T-cell (primary cell): ENCODE results near the gene TBX6. TPM values are rescaled to one million over a fixed set of nuclear protein-coding genes. Genes with fewer than 3 reads are reported as not detected.

Experiments used
- ATAC-seq, 4 experiments: fragments of 200-7000 bp in 3 of 4; fragments of 150-1000 bp in 1 of 4; cut with Tn5 transposase; replicated peaks in 1 of 4; 1 replicate in 3 of 4; 2 replicates in 1 of 4; pipeline ENCODE4 v1.10.0; 2021; ENCODE audit warnings: moderate library complexity in 3 of 4, mild to moderate bottlenecking in 2 of 4, moderate number of reproducible peaks in 1 of 4
- CTCF ChIA-PET, 2 donors: fragments of 300-600 bp; sonication (Branson Sonifier 250); formaldehyde crosslinking; loops; one replicate each; lab custom pipeline; 2022; ENCODE audit warnings: antibody characterized with exemption in 2 of 2; lab: Charles Lee
- POLR2A ChIA-PET, 2 donors: fragments of 300-600 bp; sonication (Branson Sonifier 250); formaldehyde crosslinking; loops; one replicate each; lab custom pipeline; 2022; ENCODE audit warnings: antibody characterized with exemption in 2 of 2; lab: Charles Lee
- DNase-seq, 35 experiments: peaks; one replicate each; pipeline versions ENCODE4 v3.0.0 to v3.0.0-alpha.2; 2013 to 2023
- H3K27ac ChIP-seq: one replicate; pipeline ENCODE4 v1.5.1; 2013; ENCODE audit warnings: low read length
- H3K27me3 ChIP-seq, 2 experiments: replicated peaks in 1 of 2; 1 replicate in 1 of 2; 2 replicates in 1 of 2; pipeline versions ENCODE4 v1.6.1 to v1.7.0; 2013; ENCODE audit warnings: low read length in 1 of 2, mixed read lengths in 1 of 2; ENCODE audit not compliant: control insufficient read depth in 2 of 2, insufficient read depth in 2 of 2; ENCODE audit errors: extremely low read depth in 1 of 2
- H3K36me3 ChIP-seq, 2 donors: 1 replicate in 1 of 2; 2 replicates in 1 of 2; pipeline versions ENCODE4 v1.6.1 to v1.7.0; 2013; ENCODE audit warnings: low read length in 1 of 2; ENCODE audit not compliant: control insufficient read depth in 2 of 2, insufficient read depth in 1 of 2; ENCODE audit errors: extremely low read depth in 1 of 2
- H3K4me1 ChIP-seq, 2 experiments: 1 replicate in 1 of 2; 2 replicates in 1 of 2; pipeline versions ENCODE4 v1.6.1 to v1.7.0; 2013; ENCODE audit warnings: low read length in 2 of 2, mixed read lengths in 1 of 2; ENCODE audit not compliant: insufficient read depth in 2 of 2, control insufficient read depth in 1 of 2; ENCODE audit errors: extremely low read depth in 1 of 2
- H3K4me3 ChIP-seq, 2 donors: 1 replicate in 1 of 2; 2 replicates in 1 of 2; pipeline versions ENCODE4 v1.5.1 to v1.7.0; 2013; ENCODE audit warnings: mild to moderate bottlenecking in 2 of 2, low read length in 1 of 2, moderate library complexity in 1 of 2; ENCODE audit not compliant: control insufficient read depth in 1 of 2; ENCODE audit errors: extremely low read depth in 1 of 2
- H3K9me3 ChIP-seq: 2 replicates; pipeline ENCODE4 v1.7.0; 2013
- H3K27ac Mint-ChIP-seq, 2 donors: one replicate each; pipeline ENCODE4 v1.8.0; 2020 to 2021; ENCODE audit warnings: mild to moderate bottlenecking in 2 of 2, mixed read lengths in 2 of 2
- H3K27me3 Mint-ChIP-seq, 2 donors: one replicate each; pipeline ENCODE4 v1.8.0; 2021 to 2022; ENCODE audit warnings: mixed read lengths in 2 of 2
- H3K36me3 Mint-ChIP-seq: one replicate; pipeline ENCODE4 v1.8.0; 2021; ENCODE audit warnings: mixed read lengths
- H3K4me1 Mint-ChIP-seq, 3 donors: one replicate each; pipeline ENCODE4 v1.8.0; 2020 to 2022; ENCODE audit warnings: mixed read lengths in 3 of 3, mild to moderate bottlenecking in 1 of 3
- H3K4me3 Mint-ChIP-seq, 3 donors: one replicate each; pipeline ENCODE4 v1.8.0; 2020 to 2022; ENCODE audit warnings: mild to moderate bottlenecking in 3 of 3, mixed read lengths in 3 of 3, moderate library complexity in 3 of 3
- H3K9me3 Mint-ChIP-seq, 3 donors: one replicate each; pipeline ENCODE4 v1.8.0; 2020 to 2022; ENCODE audit warnings: mixed read lengths in 3 of 3
- WGBS: methylation state at CpG from one replicate; pipeline ENCODE4 v1.1.5; 2013; ENCODE audit warnings: missing lambda C conversion rate; ENCODE audit not compliant: insufficient coverage; 5-methylcytosine and 5-hydroxymethylcytosine counted together
- total RNA-seq, 35 experiments: library from RNA in 6 of 35; stranded (reverse) in 6 of 35; fragments of 120-200 nt in 1 of 35; gene quantifications; one replicate each; pipeline versions ENCODE4 v1.2.1 to v1.2.4 and lab custom pipeline; 2013 to 2026

The TBX6 gene
- total RNA-seq, 5 donors from 2014 or later (not counting 1 experiment from before 2014, with no cell fraction given), result 1.4 to 2.0 (median 1.5) TPM

GRCh38 chr16:30060836-30061554, 30.7 kb downstream of the TBX6 start:
- no peaks in the 10 kb centered on the region for H3K9me3 ChIP-seq
- H3K27me3 ChIP-seq, result no peaks in the 10 kb centered on the region
- Mint-ChIP-seq H3K4me3 (no peak overlapping the region), H3K4me1 (peaks cover 7 to 9% (median 9%) of the 10 kb centered on the region in 3 donors), H3K27me3 (no peaks in the 10 kb centered on the region), H3K9me3 (no peaks in the 10 kb centered on the region), H3K27ac (no peak overlapping the region), H3K36me3 (no peaks in the 10 kb centered on the region)
- DNase-seq (no peak), ATAC-seq (no peak)
- no peak overlapping the region for H3K4me3 ChIP-seq
- 90% methylated on average over 2 of the region's 2 CpGs for WGBS
- POLR2A ChIA-PET, result interaction anchor here (0.6 kb wide), 3 partner anchors 22 to 501 kb away, joined by 8 to 18 read pairs (median 13); no protein-coding TSS in a partner anchor
- CTCF ChIA-PET, result interaction anchor here (0.7 kb wide), 2 partner anchors 398 to 540 kb away, joined by 3 read pairs; no protein-coding TSS in a partner anchor
- no peaks in the 10 kb centered on the region for H3K36me3 ChIP-seq
- peaks cover 3 to 18% of the 10 kb centered on the region in 2 experiments for H3K4me1 ChIP-seq
- H3K27ac ChIP-seq, result no peak overlapping the region

DNA sequence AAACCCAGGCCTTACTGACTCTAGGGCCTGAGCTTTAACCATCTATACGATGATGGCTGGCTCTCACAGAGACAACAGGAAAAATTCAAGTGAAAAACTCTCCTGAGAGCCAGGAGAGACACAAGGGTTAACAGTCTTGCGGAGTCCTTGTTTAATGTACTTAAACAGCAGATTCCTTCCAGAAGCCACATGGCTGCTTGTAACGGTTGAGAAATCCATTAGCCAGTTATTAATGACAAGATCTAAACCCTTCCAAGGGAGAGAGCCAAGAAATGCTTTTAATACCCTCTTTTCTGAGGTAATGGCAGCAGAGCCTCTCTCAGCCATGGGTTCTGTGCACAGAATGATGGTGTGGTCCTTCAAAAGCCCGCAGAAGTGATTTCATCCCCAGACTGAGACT, 31.4 kb downstream of the TBX6 start:
- ChIA-PET CTCF (no interaction called here), POLR2A (no interaction called here)
- Mint-ChIP-seq H3K9me3 (no peaks in the 10 kb centered on the region), H3K4me3 (no peak overlapping the region), H3K27me3 (no peaks in the 10 kb centered on the region), H3K27ac (no peak overlapping the region), H3K36me3 (no peaks in the 10 kb centered on the region), H3K4me1 (peaks cover 9 to 11% (median 10%) of the 10 kb centered on the region in 3 donors)
- no peaks in the 10 kb centered on the region for H3K9me3 ChIP-seq
- H3K4me3 ChIP-seq, result no peak overlapping the region
- no peaks in the 10 kb centered on the region for H3K36me3 ChIP-seq
- H3K27me3 ChIP-seq, result no peaks in the 10 kb centered on the region
- H3K4me1 ChIP-seq, result peaks cover 3 to 20% of the 10 kb centered on the region in 2 experiments
- WGBS, result 93% methylated on average over 3 of the region's 4 CpGs
- ATAC-seq, result no peak
- no peak overlapping the region for H3K27ac ChIP-seq
- no peak for DNase-seq

- Mint-ChIP-seq H3K36me3 (no peaks in the 10 kb centered on the region), H3K4me3 (peak overlapping the region; percentile 13 to 82 (median 43)), H3K9me3 (no peaks in the 10 kb centered on the region), H3K27ac (peak overlapping the region; percentile 72 to 81), H3K4me1 (peaks cover 18 to 28% (median 23%) of the 10 kb centered on the region in 3 donors), H3K27me3 (no peaks in the 10 kb centered on the region)
- H3K4me1 ChIP-seq, result peaks cover 12 to 30% of the 10 kb centered on the region in 2 experiments
- WGBS, result 21% methylated on average over 7 of the region's 10 CpGs
- POLR2A ChIA-PET, result interaction anchor here in 1 of 2 donors (0.7 kb wide), 1 partner anchor 22 kb away, joined by 3 read pairs; no protein-coding TSS in a partner anchor
- no peaks in the 10 kb centered on the region for H3K9me3 ChIP-seq
- H3K36me3 ChIP-seq, result no peaks in the 10 kb centered on the region
- ATAC-seq, result peak; percentile 69 to 75 (median 73)
- H3K4me3 ChIP-seq, result no peak overlapping the region
- no peak overlapping the region for H3K27ac ChIP-seq
- CTCF ChIA-PET, result interaction anchor here (0.6 to 1.4 kb wide), 8 partner anchors 10 to 378 kb away, joined by 3 to 6 read pairs (median 4); partner anchors contain the start of genes ALDOA (in 1 of the 2) and TLCD3B (in 1 of the 2)
- H3K27me3 ChIP-seq, result peaks cover 0 to 8% of the 10 kb centered on the region in 2 experiments
- DNase-seq, result peak in 19 of 35 experiments; percentile 20 to 66 (median 38)
Observed at GRCh38 chr16:30054959-30055553, 36.7 kb downstream of the TBX6 start.

DNA sequence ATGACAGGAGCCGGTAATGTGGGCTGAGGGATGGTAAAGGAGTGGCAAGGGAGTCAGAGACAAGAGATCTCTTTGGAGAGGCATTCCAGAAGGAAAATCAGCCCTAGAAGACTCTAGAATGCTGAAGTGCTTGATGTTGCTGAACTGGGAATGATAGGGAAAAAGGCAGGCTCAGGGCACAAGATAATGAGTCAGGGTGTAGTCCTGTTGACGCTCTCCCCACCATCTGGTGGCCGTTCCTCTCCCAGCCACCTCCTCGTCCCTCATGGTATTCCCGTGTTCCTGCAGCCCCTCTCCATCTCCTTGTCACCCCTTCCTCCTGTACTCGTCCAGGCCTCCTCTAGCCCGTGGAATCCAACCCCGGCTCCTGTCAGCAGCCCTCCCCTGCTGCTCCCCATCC, 37.3 kb downstream of the TBX6 start:
- peaks cover 0 to 8% of the 10 kb centered on the region in 2 experiments for H3K27me3 ChIP-seq
- DNase-seq (no peak), ATAC-seq (no peak)
- no peaks in the 10 kb centered on the region for H3K27me3 Mint-ChIP-seq
- H3K36me3 Mint-ChIP-seq, result no peaks in the 10 kb centered on the region
- no peaks in the 10 kb centered on the region for H3K9me3 Mint-ChIP-seq
- no peaks in the 10 kb centered on the region for H3K9me3 ChIP-seq
- 86% methylated on average over 6 of the region's 8 CpGs for WGBS
- POLR2A ChIA-PET, result no interaction called here
- CTCF ChIA-PET, result interaction anchor here in 1 of 2 donors (0.9 to 1.4 kb wide), 2 partner anchors 11 to 23 kb away, joined by 3 to 4 read pairs; partner anchors contain the start of genes ALDOA and TLCD3B
- H3K36me3 ChIP-seq, result no peaks in the 10 kb centered on the region
- peak overlapping the region in 1 of 2 donors; percentile 72 for H3K27ac Mint-ChIP-seq
- H3K4me3 Mint-ChIP-seq, result peak overlapping the region; percentile 50 to 82 (median 73)
- H3K4me3 ChIP-seq, result no peak overlapping the region
- no peak overlapping the region for H3K27ac ChIP-seq
- H3K4me1 ChIP-seq, result peaks cover 12 to 30% of the 10 kb centered on the region in 2 experiments
- peaks cover 18 to 28% (median 23%) of the 10 kb centered on the region in 3 donors for H3K4me1 Mint-ChIP-seq

DNA sequence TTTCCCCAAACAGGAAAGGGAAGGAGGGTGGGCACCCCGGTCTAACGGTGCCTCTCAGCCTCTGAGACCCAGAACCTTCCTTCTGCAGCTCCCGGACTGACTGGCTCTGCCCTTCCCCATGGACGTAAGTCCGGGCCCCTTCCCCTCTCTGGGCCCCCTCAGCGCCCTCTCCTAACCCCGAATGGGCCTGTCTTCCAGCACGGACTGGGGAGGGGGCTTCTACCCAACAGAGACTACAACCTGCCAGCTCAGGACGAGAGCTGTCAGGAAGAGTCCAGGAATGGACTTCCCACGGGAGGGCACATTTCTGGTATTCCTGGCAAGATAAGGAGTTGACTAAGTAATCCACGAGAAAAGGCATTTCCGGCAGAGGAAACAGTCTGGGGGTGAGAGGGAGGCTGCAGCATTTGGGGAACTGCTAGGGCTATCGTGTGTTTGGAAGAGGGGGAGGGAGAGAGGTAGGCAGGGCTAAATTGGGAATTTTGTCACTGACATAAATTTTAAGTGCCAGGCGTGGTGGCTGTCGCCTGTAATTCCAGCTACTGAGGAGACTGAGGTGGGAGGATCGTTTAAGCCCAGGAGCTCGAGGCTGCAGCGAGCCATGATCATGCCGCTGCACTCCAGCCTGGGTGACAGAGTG, 38.2 kb downstream of the TBX6 start:
- CTCF ChIA-PET, result interaction anchor here in 1 of 2 donors (0.5 kb wide), 1 partner anchor 14 kb away, joined by 4 read pairs; no protein-coding TSS in a partner anchor
- Histone ChIP-seq H3K9me3 (no peaks in the 10 kb centered on the region), H3K36me3 (no peaks in the 10 kb centered on the region), H3K4me3 (peak overlapping the region; percentile 65 to 69), H3K4me1 (peaks cover 12 to 30% of the 10 kb centered on the region in 2 experiments), H3K27ac (no peak overlapping the region), H3K27me3 (peaks cover 0 to 8% of the 10 kb centered on the region in 2 experiments)
- POLR2A ChIA-PET, result interaction anchor here in 1 of 2 donors (0.6 kb wide), 1 partner anchor 37 kb away, joined by 8 read pairs; no protein-coding TSS in a partner anchor
- Mint-ChIP-seq H3K4me3 (peak overlapping the region; percentile 70 to 82 (median 82)), H3K4me1 (peaks cover 18 to 28% (median 23%) of the 10 kb centered on the region in 3 donors), H3K9me3 (no peaks in the 10 kb centered on the region), H3K27ac (peak overlapping the region in 1 of 2 donors; percentile 52), H3K27me3 (no peaks in the 10 kb centered on the region), H3K36me3 (no peaks in the 10 kb centered on the region)
- no peak for DNase-seq
- 17% methylated on average over 19 of the region's 19 CpGs for WGBS
- peak; percentile 13 to 17 (median 14) for ATAC-seq
